ENCODE results near the gene SLC25A28.

Gene SLC25A28

DNA sequence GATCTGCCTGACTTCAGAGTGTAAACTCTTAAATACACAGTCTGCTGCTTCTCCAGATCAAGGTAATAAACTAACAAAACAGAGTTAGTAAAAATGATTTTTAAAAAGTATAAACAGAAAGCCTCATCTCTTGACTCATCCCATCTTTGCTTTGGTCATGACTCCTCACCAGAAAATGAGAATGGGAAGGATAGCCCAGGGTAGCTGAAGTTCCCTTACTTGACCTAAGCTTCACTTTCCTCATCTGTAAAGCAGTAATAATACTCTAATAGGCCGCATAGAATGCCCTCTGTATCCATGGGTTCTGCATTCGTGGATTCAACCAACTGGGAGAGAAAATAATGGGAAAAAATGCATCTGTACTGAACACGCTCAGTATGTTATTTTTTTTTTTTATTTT is 11.3 kb upstream of the SLC25A28 start:
- Histone ChIP-seq H3K4me1 (ENCODE audit: control insufficient read depth in 2 of 2, insufficient read depth in 1 of 2, low read depth in 1 of 2, low read length in 2 of 2) (peaks cover 0 to 2% of the 10 kb centered on the region in 2 donors), H3K4me2 (ENCODE audit: insufficient read depth, low read length, poor library complexity, severe bottlenecking) (no peak overlapping the region), H2BK5ac (ENCODE audit: low read length) (no peak overlapping the region), H3K36me3 (replicated peaks in 1 of 2; ENCODE audit: control insufficient read depth in 2 of 2, insufficient read depth in 2 of 2, low read length in 2 of 2) (no peaks in the 10 kb centered on the region), H3K18ac (ENCODE audit: low read length) (no peak overlapping the region), H4K8ac (ENCODE audit: low read depth, low read length) (no peak overlapping the region), H3K27ac (replicated peaks; ENCODE audit: low read length) (no peak overlapping the region), H3K27me3 (ENCODE audit: control insufficient read depth in 3 of 3, insufficient read depth in 3 of 3, low read depth in 1 of 3, low read length in 3 of 3) (no peaks in the 10 kb centered on the region), H2BK12ac (ENCODE audit: low read length) (no peak overlapping the region), H2BK15ac (ENCODE audit: low read length) (no peak overlapping the region), H3K9ac (ENCODE audit: low read depth, low read length, poor library complexity) (no peak overlapping the region), H3K23ac (ENCODE audit: low read depth, low read length, poor library complexity) (no peak overlapping the region), H3K4ac (ENCODE audit: low read length) (no peak overlapping the region), H2AK5ac (ENCODE audit: low read depth, low read length) (no peak overlapping the region), H3K14ac (ENCODE audit: low read length) (no peak overlapping the region), H3K9me3 (replicated peaks in 1 of 2; ENCODE audit: control insufficient read depth in 2 of 2, insufficient read depth in 1 of 2, low read depth in 1 of 2, low read length in 2 of 2) (no peaks in the 10 kb centered on the region), H4K91ac (ENCODE audit: low read depth, low read length, poor library complexity) (no peak overlapping the region), H3K79me1 (ENCODE audit: low read depth, low read length) (no peaks in the 10 kb centered on the region), H3K4me3 (ENCODE audit: low read length in 2 of 2) (no peak overlapping the region), H2AFZ (ENCODE audit: low read length) (no peak overlapping the region), H2BK120ac (ENCODE audit: low read depth, low read length) (no peak overlapping the region)
- no peak for DNase-seq (ENCODE audit: low spot score)
- no CpG with 5 or more reads among the region's 3 CpGs for WGBS, 2 donors (ENCODE audit: extremely low coverage in 2 of 2, insufficient read length in 2 of 2, insufficient replicate concordance in 1 of 2)

DNA sequence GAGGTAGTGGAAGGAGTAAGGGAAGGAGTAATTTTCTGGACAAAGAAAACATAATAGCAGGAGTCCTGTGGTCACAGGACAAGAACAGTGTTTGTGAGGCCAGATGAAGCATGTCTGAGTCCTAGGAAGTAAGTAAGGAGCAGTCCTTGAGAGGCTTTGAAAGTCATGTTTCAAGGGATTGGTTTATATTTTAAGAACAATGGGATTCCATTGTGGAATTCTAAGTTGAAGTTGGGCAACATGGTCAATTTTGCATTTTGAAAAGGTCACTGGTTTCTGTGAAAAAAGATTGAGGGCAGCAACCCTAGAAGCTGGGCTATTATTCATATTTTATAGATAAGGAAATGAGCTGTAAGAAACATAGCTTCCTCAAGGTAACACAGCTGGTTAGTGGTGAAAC is 10.8 kb upstream of the SLC25A28 start:
- no peak overlapping the region for H3K4ac ChIP-seq (ENCODE audit: low read length)
- no peaks in the 10 kb centered on the region for H3K27me3 ChIP-seq (ENCODE audit: control insufficient read depth in 3 of 3, insufficient read depth in 3 of 3, low read depth in 1 of 3, low read length in 3 of 3)
- no peak overlapping the region for H2BK12ac ChIP-seq (ENCODE audit: low read length)
- H2AFZ ChIP-seq (ENCODE audit: low read length): no peak overlapping the region
- no peak overlapping the region for H2AK5ac ChIP-seq (ENCODE audit: low read depth, low read length)
- no peak overlapping the region for H3K4me2 ChIP-seq (ENCODE audit: insufficient read depth, low read length, poor library complexity, severe bottlenecking)
- H4K91ac ChIP-seq (ENCODE audit: low read depth, low read length, poor library complexity): no peak overlapping the region
- no peak overlapping the region for H2BK15ac ChIP-seq (ENCODE audit: low read length)
- DNase-seq (ENCODE audit: low spot score): no peak
- H2BK120ac ChIP-seq (ENCODE audit: low read depth, low read length): no peak overlapping the region
- no peaks in the 10 kb centered on the region for H3K9me3 ChIP-seq (replicated peaks in 1 of 2; ENCODE audit: control insufficient read depth in 2 of 2, insufficient read depth in 1 of 2, low read depth in 1 of 2, low read length in 2 of 2)
- H4K8ac ChIP-seq (ENCODE audit: low read depth, low read length): no peak overlapping the region
- no peak overlapping the region for H3K14ac ChIP-seq (ENCODE audit: low read length)
- no peak overlapping the region for H3K23ac ChIP-seq (ENCODE audit: low read depth, low read length, poor library complexity)
- H3K4me3 ChIP-seq (ENCODE audit: low read length in 2 of 2): no peak overlapping the region
- no peak overlapping the region for H3K18ac ChIP-seq (ENCODE audit: low read length)
- H3K9ac ChIP-seq (ENCODE audit: low read depth, low read length, poor library complexity): no peak overlapping the region
- no peaks in the 10 kb centered on the region for H3K36me3 ChIP-seq (replicated peaks in 1 of 2; ENCODE audit: control insufficient read depth in 2 of 2, insufficient read depth in 2 of 2, low read length in 2 of 2)
- no peak overlapping the region for H3K27ac ChIP-seq (replicated peaks; ENCODE audit: low read length)
- no peaks in the 10 kb centered on the region for H3K79me1 ChIP-seq (ENCODE audit: low read depth, low read length)
- H2BK5ac ChIP-seq (ENCODE audit: low read length): no peak overlapping the region
- H3K4me1 ChIP-seq (ENCODE audit: control insufficient read depth in 2 of 2, insufficient read depth in 1 of 2, low read depth in 1 of 2, low read length in 2 of 2): peaks cover 0 to 2% of the 10 kb centered on the region in 2 donors

- no peak for DNase-seq (ENCODE audit: low spot score)
- WGBS, 2 donors (ENCODE audit: extremely low coverage in 2 of 2, insufficient read length in 2 of 2, insufficient replicate concordance in 1 of 2): no CpG with 5 or more reads among the region's 2 CpGs
- H3K4me1 ChIP-seq (ENCODE audit: control insufficient read depth in 2 of 2, insufficient read depth in 1 of 2, low read depth in 1 of 2, low read length in 2 of 2): peaks cover 0 to 2% of the 10 kb centered on the region in 2 donors
These were observed 10.2 kb upstream of the SLC25A28 start for GRCh38 chr10:99630433-99630832.

DNA sequence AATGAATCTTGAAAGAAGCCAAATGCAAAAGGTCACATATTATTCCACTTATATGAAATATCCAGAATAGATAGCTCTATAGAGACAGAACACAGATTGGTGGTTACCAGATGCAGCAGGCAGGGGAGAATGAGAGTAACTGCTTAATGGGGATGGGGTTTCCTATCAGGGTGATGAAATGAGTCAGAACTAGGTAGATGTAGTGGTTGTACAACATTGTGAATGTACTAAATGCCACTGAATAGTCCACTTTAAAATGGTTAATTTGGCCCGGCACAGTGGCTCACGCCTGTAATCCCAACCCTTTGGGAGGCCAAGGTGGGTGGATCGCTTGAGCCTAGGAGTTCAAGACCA is 9.4 kb upstream of the SLC25A28 start:
- Histone ChIP-seq H3K4ac (ENCODE audit: low read length) (no peak overlapping the region), H2AK5ac (ENCODE audit: low read depth, low read length) (no peak overlapping the region), H2AFZ (ENCODE audit: low read length) (no peak overlapping the region), H3K27ac (replicated peaks; ENCODE audit: low read length) (no peak overlapping the region), H3K4me2 (ENCODE audit: insufficient read depth, low read length, poor library complexity, severe bottlenecking) (no peak overlapping the region), H4K91ac (ENCODE audit: low read depth, low read length, poor library complexity) (no peak overlapping the region), H3K36me3 (replicated peaks in 1 of 2; ENCODE audit: control insufficient read depth in 2 of 2, insufficient read depth in 2 of 2, low read length in 2 of 2) (no peaks in the 10 kb centered on the region), H3K23ac (ENCODE audit: low read depth, low read length, poor library complexity) (no peak overlapping the region), H4K8ac (ENCODE audit: low read depth, low read length) (no peak overlapping the region), H2BK12ac (ENCODE audit: low read length) (no peak overlapping the region), H3K4me1 (ENCODE audit: control insufficient read depth in 2 of 2, insufficient read depth in 1 of 2, low read depth in 1 of 2, low read length in 2 of 2) (peaks cover 0 to 2% of the 10 kb centered on the region in 2 donors), H3K27me3 (ENCODE audit: control insufficient read depth in 3 of 3, insufficient read depth in 3 of 3, low read depth in 1 of 3, low read length in 3 of 3) (no peaks in the 10 kb centered on the region), H2BK120ac (ENCODE audit: low read depth, low read length) (no peak overlapping the region), H2BK15ac (ENCODE audit: low read length) (no peak overlapping the region), H3K4me3 (ENCODE audit: low read length in 2 of 2) (no peak overlapping the region), H2BK5ac (ENCODE audit: low read length) (no peak overlapping the region), H3K18ac (ENCODE audit: low read length) (no peak overlapping the region), H3K9ac (ENCODE audit: low read depth, low read length, poor library complexity) (no peak overlapping the region), H3K79me1 (ENCODE audit: low read depth, low read length) (no peaks in the 10 kb centered on the region), H3K9me3 (replicated peaks in 1 of 2; ENCODE audit: control insufficient read depth in 2 of 2, insufficient read depth in 1 of 2, low read depth in 1 of 2, low read length in 2 of 2) (no peaks in the 10 kb centered on the region), H3K14ac (ENCODE audit: low read length) (no peak overlapping the region)
- no peak for DNase-seq (ENCODE audit: low spot score)
- no CpG with 5 or more reads among the region's 3 CpGs for WGBS, 2 donors (ENCODE audit: extremely low coverage in 2 of 2, insufficient read length in 2 of 2, insufficient replicate concordance in 1 of 2)

More at GRCh38 chr10:99630433-99630832, 10.2 kb upstream of the SLC25A28 start:
- H3K14ac ChIP-seq (ENCODE audit: low read length): no peak overlapping the region
- no peak overlapping the region for H3K27ac ChIP-seq (replicated peaks; ENCODE audit: low read length)
- no peaks in the 10 kb centered on the region for H3K9me3 ChIP-seq (replicated peaks in 1 of 2; ENCODE audit: control insufficient read depth in 2 of 2, insufficient read depth in 1 of 2, low read depth in 1 of 2, low read length in 2 of 2)
- no peak overlapping the region for H4K8ac ChIP-seq (ENCODE audit: low read depth, low read length)
- H3K4me2 ChIP-seq (ENCODE audit: insufficient read depth, low read length, poor library complexity, severe bottlenecking): no peak overlapping the region
- no peak overlapping the region for H2AK5ac ChIP-seq (ENCODE audit: low read depth, low read length)
- no peaks in the 10 kb centered on the region for H3K36me3 ChIP-seq (replicated peaks in 1 of 2; ENCODE audit: control insufficient read depth in 2 of 2, insufficient read depth in 2 of 2, low read length in 2 of 2)
- no peak overlapping the region for H3K18ac ChIP-seq (ENCODE audit: low read length)
- H3K27me3 ChIP-seq (ENCODE audit: control insufficient read depth in 3 of 3, insufficient read depth in 3 of 3, low read depth in 1 of 3, low read length in 3 of 3): no peaks in the 10 kb centered on the region
- no peak overlapping the region for H3K4ac ChIP-seq (ENCODE audit: low read length)
- no peak overlapping the region for H3K23ac ChIP-seq (ENCODE audit: low read depth, low read length, poor library complexity)
- H2BK5ac ChIP-seq (ENCODE audit: low read length): no peak overlapping the region
- H2AFZ ChIP-seq (ENCODE audit: low read length): no peak overlapping the region
- no peak overlapping the region for H2BK15ac ChIP-seq (ENCODE audit: low read length)
- no peak overlapping the region for H2BK120ac ChIP-seq (ENCODE audit: low read depth, low read length)
- H3K79me1 ChIP-seq (ENCODE audit: low read depth, low read length): no peaks in the 10 kb centered on the region
- H3K9ac ChIP-seq (ENCODE audit: low read depth, low read length, poor library complexity): no peak overlapping the region
- H4K91ac ChIP-seq (ENCODE audit: low read depth, low read length, poor library complexity): no peak overlapping the region
- no peak overlapping the region for H2BK12ac ChIP-seq (ENCODE audit: low read length)
- no peak overlapping the region for H3K4me3 ChIP-seq (ENCODE audit: low read length in 2 of 2)

Data from neuronal stem cell (in vitro differentiated cells).